Parathyroid adenoma (tissue), 2 donors: ENCODE measurements around the gene NPBWR2.

Experiments
- H2AFZ ChIP-seq: fragments of 300-600 bp; sonication (generic); one replicate; pipeline ENCODE4 v1.7.0; 2017; ENCODE audit warnings: antibody characterized with exemption, mild to moderate bottlenecking
- H3K27ac ChIP-seq: fragments of 300-600 bp; sonication (generic); one replicate; pipeline ENCODE4 v1.7.0; 2017
- H3K27me3 ChIP-seq: fragments of 300-600 bp; sonication (generic); one replicate; pipeline ENCODE4 v1.7.0; 2017; ENCODE audit warnings: low read length; ENCODE audit not compliant: control insufficient read depth, insufficient read depth
- H3K36me3 ChIP-seq: fragments of 300-600 bp; sonication (generic); one replicate; pipeline ENCODE4 v1.7.0; 2017; ENCODE audit warnings: low read length; ENCODE audit not compliant: control insufficient read depth, insufficient read depth
- H3K4me1 ChIP-seq: fragments of 300-600 bp; sonication (generic); one replicate; pipeline ENCODE4 v1.7.0; 2017; ENCODE audit warnings: control low read depth
- H3K4me2 ChIP-seq: fragments of 300-600 bp; sonication (generic); one replicate; pipeline ENCODE4 v1.7.0; 2017; ENCODE audit warnings: low read length
- H3K4me3 ChIP-seq: fragments of 300-600 bp; sonication (generic); one replicate; pipeline ENCODE4 v1.7.0; 2017; ENCODE audit warnings: low read depth, low read length
- H3K79me2 ChIP-seq: fragments of 300-600 bp; sonication (generic); one replicate; pipeline ENCODE4 v1.7.0; 2017; ENCODE audit warnings: control low read depth
- H3K9ac ChIP-seq: fragments of 300-600 bp; sonication (generic); one replicate; pipeline ENCODE4 v1.7.0; 2017; ENCODE audit warnings: mild to moderate bottlenecking
- H3K9me3 ChIP-seq: fragments of 300-600 bp; sonication (generic); one replicate; pipeline ENCODE4 v1.7.0; 2017; ENCODE audit warnings: low read length; ENCODE audit not compliant: control insufficient read depth
- CTCF ChIP-seq: fragments of 300-600 bp; sonication (generic); IDR thresholded peaks from one replicate; pipeline ENCODE4 v1.7.0; 2017; ENCODE audit warnings: antibody characterized with exemption, mild to moderate bottlenecking
- donor health status: primary hyperparathyroidism.

The NPBWR2 gene

GRCh38 chr20:64133951-64134407 is 26.6 kb upstream of the NPBWR2 start:
- H2AFZ ChIP-seq = no peak overlapping the region
- no peaks in the 10 kb centered on the region for H3K36me3 ChIP-seq
- no peak overlapping the region for H3K4me3 ChIP-seq
- no peaks in the 10 kb centered on the region for H3K27me3 ChIP-seq
- TF ChIP-seq CTCF = no peak
- H3K4me2 ChIP-seq = no peak overlapping the region
- peaks cover 31% of the 10 kb centered on the region for H3K79me2 ChIP-seq
- no peaks in the 10 kb centered on the region for H3K9me3 ChIP-seq
- H3K9ac ChIP-seq = no peak overlapping the region
- H3K27ac ChIP-seq = no peak overlapping the region
- no peaks in the 10 kb centered on the region for H3K4me1 ChIP-seq

GRCh38 chr20:64131406-64131805 is 24.0 kb upstream of the NPBWR2 start:
- Histone ChIP-seq H3K4me3 (no peak overlapping the region), H2AFZ (no peak overlapping the region), H3K4me1 (no peaks in the 10 kb centered on the region), H3K27ac (no peak overlapping the region), H3K79me2 (peaks cover 25% of the 10 kb centered on the region), H3K9ac (no peak overlapping the region), H3K36me3 (no peaks in the 10 kb centered on the region), H3K4me2 (no peak overlapping the region), H3K9me3 (no peaks in the 10 kb centered on the region), H3K27me3 (no peaks in the 10 kb centered on the region)
- TF ChIP-seq CTCF = no peak

GRCh38 chr20:64130876-64131275 is 23.5 kb upstream of the NPBWR2 start:
- no peaks in the 10 kb centered on the region for H3K36me3 ChIP-seq
- H3K9me3 ChIP-seq = no peaks in the 10 kb centered on the region
- H3K4me2 ChIP-seq = no peak overlapping the region
- no peak overlapping the region for H3K9ac ChIP-seq
- no peak overlapping the region for H2AFZ ChIP-seq
- H3K79me2 ChIP-seq = peaks cover 25% of the 10 kb centered on the region
- TF ChIP-seq CTCF = no peak
- H3K4me1 ChIP-seq = no peaks in the 10 kb centered on the region
- H3K27me3 ChIP-seq = no peaks in the 10 kb centered on the region
- no peak overlapping the region for H3K4me3 ChIP-seq
- no peak overlapping the region for H3K27ac ChIP-seq

GRCh38 chr20:64130271-64130670 is 22.9 kb upstream of the NPBWR2 start:
- H3K79me2 ChIP-seq = peaks cover 25% of the 10 kb centered on the region

More at GRCh38 chr20:64130271-64130670, 22.9 kb upstream of the NPBWR2 start:
- H3K4me1 ChIP-seq = no peaks in the 10 kb centered on the region
- H3K9me3 ChIP-seq = no peaks in the 10 kb centered on the region
- no peak for TF ChIP-seq CTCF
- no peak overlapping the region for H3K4me2 ChIP-seq
- H2AFZ ChIP-seq = no peak overlapping the region
- H3K27ac ChIP-seq = no peak overlapping the region
- H3K9ac ChIP-seq = no peak overlapping the region
- no peak overlapping the region for H3K4me3 ChIP-seq
- H3K36me3 ChIP-seq = no peaks in the 10 kb centered on the region
- no peaks in the 10 kb centered on the region for H3K27me3 ChIP-seq
